C4-2B (cell line): ENCODE data around the gene RAB3A.

ENCODE experiments used
- ZFX ChIP-seq: fragments of 450-650 bp; IDR thresholded peaks from 2 replicates; pipeline ENCODE4 v1.6.1; 2017
- TF ChIP-seq, protein P1 (sequence below): fragments of 450-650 bp; conservative IDR thresholded peaks from 2 replicates; pipeline ENCODE4 v1.5.1; 2017; ENCODE audit warnings: mild to moderate bottlenecking

DNA sequence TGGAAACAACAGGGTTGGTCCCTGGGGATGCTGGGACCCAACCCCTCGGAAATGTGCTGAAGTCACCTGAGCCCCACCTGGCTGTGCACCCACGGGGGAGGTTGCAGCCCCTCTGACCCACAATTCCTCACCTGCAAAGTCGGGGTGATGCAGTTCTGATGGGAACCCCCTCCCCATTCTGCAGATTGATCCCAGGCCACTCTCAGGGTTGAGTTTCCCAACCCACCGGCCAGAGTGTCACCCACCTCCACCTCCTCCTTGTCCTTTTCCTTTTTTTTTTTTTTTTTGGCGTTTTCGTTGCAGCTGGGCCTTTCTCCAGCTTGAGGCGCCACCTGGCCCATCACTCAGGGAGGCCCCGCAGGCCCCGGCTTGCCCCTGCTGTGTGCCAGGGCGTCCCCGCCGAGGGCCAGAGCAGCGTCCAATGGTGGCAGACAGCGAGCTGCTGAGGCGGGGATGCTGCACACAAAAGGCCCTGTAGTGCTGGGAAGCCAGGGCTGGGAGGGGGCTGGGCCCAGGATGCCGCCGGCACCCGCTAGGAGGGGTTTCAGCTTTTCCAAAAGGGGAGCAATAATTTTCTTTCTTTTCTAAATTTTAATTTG is 46.3 kb downstream of the RAB3A start:
- TF ChIP-seq, protein P1, sequence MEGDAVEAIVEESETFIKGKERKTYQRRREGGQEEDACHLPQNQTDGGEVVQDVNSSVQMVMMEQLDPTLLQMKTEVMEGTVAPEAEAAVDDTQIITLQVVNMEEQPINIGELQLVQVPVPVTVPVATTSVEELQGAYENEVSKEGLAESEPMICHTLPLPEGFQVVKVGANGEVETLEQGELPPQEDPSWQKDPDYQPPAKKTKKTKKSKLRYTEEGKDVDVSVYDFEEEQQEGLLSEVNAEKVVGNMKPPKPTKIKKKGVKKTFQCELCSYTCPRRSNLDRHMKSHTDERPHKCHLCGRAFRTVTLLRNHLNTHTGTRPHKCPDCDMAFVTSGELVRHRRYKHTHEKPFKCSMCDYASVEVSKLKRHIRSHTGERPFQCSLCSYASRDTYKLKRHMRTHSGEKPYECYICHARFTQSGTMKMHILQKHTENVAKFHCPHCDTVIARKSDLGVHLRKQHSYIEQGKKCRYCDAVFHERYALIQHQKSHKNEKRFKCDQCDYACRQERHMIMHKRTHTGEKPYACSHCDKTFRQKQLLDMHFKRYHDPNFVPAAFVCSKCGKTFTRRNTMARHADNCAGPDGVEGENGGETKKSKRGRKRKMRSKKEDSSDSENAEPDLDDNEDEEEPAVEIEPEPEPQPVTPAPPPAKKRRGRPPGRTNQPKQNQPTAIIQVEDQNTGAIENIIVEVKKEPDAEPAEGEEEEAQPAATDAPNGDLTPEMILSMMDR: no peak
- TF ChIP-seq ZFX: no peak
